Skin epidermis (tissue), 12 donors: ENCODE data around the gene CYP4F2.
"Not testable (repeated sequence)": the region's sequence is repeated elsewhere in the genome, so short reads cannot be mapped to it uniquely, and the experiment has no call there.

Experiments used
- H3K27ac ChIP-seq, 21 experiments: fragments of 200-600 bp; sonication (generic) in 11 of 21; one replicate each; pipeline ENCODE4 v1.5.0; 2020; ENCODE audit warnings: mild to moderate bottlenecking in 3 of 21, inconsistent platforms in 2 of 21, moderate library complexity in 2 of 21
- H3K4me3 ChIP-seq, 7 experiments: fragments of 200-600 bp; sonication (generic) in 2 of 7; one replicate each; pipeline ENCODE4 v1.5.0; 2020; ENCODE audit warnings: inconsistent platforms in 2 of 7, mild to moderate bottlenecking in 2 of 7, moderate library complexity in 1 of 7

CYP4F2 gene

GRCh38 chr19:15902254-15902653 is 4.4 kb upstream of the CYP4F2 start:
- no peak overlapping the region for H3K27ac ChIP-seq
- no peak overlapping the region for H3K4me3 ChIP-seq

DNA sequence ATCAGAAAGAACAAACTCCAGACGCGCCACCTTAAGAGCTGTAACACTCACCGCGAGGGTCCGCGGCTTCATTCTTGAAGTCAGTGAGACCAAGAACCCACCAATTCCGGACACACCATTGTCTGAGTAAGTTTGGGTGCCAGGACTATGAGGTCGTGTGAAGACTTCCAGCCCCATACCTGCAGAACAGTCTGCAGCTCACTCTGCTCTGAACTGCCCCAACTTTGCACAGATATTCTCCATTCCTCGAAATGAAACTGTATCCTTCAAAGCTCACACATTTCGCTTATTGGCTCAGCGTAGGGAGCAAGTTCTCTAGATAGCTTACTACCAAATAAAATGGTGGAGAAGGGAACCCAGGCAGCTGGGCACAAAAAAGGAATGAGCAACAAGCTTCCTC is 2.6 kb upstream of the CYP4F2 start:
- no peak overlapping the region for H3K4me3 ChIP-seq
- H3K27ac ChIP-seq, result no peak overlapping the region

DNA sequence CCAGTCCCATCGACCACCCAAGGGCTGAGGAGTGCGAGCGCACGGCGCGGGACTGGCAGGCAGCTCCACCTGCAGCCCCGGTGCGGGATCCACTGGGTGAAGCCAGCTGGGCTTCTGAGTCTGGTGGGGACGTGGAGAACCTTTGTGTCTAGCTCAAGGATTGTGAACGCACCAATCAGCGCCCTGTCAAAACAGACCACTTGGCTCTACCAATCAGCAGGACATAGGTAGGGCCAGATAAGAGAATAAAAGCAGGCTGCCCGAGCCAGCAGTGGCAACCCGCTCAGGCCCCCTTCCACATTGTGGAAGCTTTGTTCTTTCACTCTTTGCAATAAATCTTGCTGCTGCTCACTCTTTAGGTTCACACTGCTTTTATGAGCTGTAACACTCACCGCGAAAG is 2.2 kb upstream of the CYP4F2 start:
- H3K4me3 ChIP-seq, result peak overlapping the region in 1 of 7 experiments; percentile 15

GRCh38 chr19:15899561-15899960 is 1.7 kb upstream of the CYP4F2 start:
- not testable (repeated sequence) for H3K27ac ChIP-seq
- H3K4me3 ChIP-seq, result peak overlapping the region in 1 of 7 experiments; percentile 15

More for the DNA sequence above, 2.2 kb upstream of the CYP4F2 start:
- H3K27ac ChIP-seq, result not testable (repeated sequence)

DNA sequence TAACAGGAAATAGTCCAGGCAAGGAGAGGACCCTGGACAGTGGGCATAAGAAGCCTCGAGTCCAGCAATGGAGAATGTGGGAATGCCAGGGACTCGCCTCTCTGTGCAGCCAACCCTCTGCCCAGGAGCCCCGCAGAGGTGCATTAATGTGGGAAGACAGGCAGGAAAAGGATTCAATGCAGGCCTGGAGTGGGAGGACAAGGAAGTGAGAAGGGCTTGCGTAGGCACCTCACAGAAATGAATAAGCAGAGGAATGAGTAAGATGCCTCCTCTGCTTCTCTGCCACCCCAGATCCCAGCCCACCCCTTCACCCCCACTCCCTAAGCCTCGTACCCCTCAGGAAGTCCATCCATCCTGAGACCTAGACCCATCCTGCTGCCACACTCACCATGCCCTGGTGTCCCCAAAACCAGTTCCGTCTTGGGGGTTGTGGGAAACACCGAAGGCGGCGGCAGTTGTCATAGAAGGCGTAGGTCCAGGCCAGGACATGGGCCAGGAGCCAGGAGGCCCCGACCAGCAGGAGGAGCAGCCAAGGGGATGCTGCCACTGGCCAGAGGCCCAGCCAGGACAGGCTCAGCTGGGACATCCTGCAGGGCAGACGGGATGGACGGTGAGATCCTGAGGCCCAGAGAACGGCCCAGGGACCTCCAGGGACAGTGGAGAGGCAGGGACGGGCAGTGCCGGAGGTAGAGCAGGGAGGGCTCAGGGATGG is 692 bp downstream of the CYP4F2 start:
- no peak overlapping the region for H3K27ac ChIP-seq
- no peak overlapping the region for H3K4me3 ChIP-seq

- no peak overlapping the region for H3K4me3 ChIP-seq
- H3K27ac ChIP-seq, result no peak overlapping the region
These were observed 1.9 kb downstream of the CYP4F2 start for GRCh38 chr19:15895876-15896430.

DNA sequence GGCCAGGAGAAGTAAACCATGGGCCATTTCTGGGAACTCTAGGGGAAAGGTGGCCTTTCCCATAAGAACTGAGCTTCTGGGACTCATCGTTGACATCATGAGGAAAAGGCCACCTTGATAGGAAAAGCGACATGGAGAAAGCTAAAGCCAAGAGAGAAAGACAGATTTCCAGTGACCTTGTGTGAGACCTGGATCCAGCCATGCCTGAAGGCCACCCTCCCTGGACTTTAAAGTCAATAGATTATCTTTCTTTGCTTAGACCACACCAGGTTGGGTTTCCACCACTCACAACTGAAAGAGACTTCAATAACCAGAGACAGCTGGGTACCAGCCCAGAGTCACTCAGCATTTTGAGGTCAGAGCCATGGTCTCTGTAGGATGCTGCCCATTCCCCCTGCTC is 3.5 kb downstream of the CYP4F2 start:
- H3K27ac ChIP-seq, result no peak overlapping the region
- no peak overlapping the region for H3K4me3 ChIP-seq

DNA sequence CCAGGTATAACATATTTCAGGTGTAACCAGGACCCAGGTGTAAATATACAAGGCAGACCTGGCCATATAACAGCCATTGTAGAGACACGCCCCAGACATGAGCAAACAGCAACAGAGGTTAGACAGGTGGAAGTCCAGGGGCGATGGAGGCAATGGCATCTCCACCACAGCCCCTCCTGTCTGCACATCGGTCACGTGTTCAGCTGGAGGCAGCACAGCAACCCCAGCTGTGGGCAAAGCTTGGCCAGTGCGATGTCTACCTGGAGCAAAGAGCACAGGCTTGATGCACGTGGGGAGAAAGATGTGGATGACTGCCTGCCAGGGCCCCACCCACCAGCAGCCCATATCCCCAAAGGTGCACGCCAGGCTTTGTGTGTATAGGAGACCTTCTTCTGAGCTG is 4.4 kb downstream of the CYP4F2 start:
- Histone ChIP-seq H3K4me3 (no peak overlapping the region), H3K27ac (no peak overlapping the region)

GRCh38 chr19:15892012-15892411 is 5.9 kb downstream of the CYP4F2 start:
- Histone ChIP-seq H3K4me3 (no peak overlapping the region), H3K27ac (no peak overlapping the region)

DNA sequence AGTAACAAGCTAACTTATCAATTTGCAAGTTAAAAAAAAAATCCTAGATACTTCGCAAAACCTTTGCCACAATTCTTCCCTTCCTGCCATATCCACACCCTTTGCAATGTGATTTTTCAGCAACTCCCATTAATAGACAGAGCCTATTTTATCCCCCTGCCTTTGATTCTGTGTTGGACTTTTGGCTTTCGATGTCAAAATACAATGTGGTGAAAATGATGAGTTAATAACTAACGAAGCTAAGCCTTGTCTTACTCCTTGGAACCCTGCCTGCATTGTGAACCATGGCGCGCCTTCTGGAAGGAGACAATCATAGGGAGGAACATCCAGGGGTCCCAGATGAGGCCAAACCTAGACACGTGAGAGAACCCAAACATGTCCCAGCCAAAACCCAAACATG is 6.4 kb downstream of the CYP4F2 start:
- Histone ChIP-seq H3K4me3 (no peak overlapping the region), H3K27ac (no peak overlapping the region)

DNA sequence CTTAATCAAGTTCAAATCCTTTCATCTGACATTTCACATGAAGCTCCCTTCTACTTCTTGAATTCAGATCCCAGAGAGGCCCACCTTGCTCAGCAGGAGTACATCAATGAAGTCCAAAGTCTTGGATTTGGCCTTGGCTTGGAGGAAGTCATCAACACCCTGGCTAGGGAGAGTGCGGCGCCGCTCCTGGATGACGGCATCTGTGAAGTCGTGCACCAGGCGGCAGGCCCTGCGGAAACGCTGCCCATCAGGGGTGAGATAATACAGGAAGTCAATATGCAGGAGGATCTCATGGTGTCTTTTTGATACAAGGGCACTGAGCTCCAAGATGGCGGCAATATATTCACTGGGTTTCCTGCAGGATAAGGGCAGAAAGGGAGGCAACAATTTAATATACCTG is 8.5 kb downstream of the CYP4F2 start:
- not testable (repeated sequence) for H3K4me3 ChIP-seq, H3K27ac ChIP-seq

GRCh38 chr19:15885919-15886318 is 12.0 kb downstream of the CYP4F2 start:
- Histone ChIP-seq H3K27ac (no peak overlapping the region), H3K4me3 (no peak overlapping the region)

GRCh38 chr19:15885167-15885566 is 12.7 kb downstream of the CYP4F2 start:
- no peak overlapping the region for H3K4me3 ChIP-seq

DNA sequence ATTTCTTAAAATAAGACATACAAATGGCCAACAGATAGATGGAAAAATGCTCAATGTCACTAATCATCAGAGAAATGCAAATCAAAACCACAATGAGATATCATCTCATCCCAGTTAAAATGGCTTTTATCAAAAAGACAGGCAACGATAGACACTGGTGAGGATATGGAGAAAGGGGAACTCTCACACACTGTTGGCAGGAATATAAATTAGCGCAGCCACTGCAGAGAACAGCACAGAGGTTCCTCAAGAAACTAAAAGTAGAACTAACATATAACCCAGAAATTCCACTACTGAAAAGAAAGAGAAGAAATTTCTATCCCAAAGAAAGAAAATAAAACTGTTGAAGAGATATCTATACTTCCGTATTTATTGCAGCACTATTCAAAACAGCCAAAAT is 14.5 kb downstream of the CYP4F2 start:
- not testable (repeated sequence) for H3K4me3 ChIP-seq, H3K27ac ChIP-seq

More at GRCh38 chr19:15885167-15885566, 12.7 kb downstream of the CYP4F2 start:
- H3K27ac ChIP-seq, result no peak overlapping the region

GRCh38 chr19:15874821-15875474 is 22.9 kb downstream of the CYP4F2 start:
- no peak overlapping the region for H3K4me3 ChIP-seq
- no peak overlapping the region for H3K27ac ChIP-seq

GRCh38 chr19:15873771-15874170 is 24.1 kb downstream of the CYP4F2 start:
- not testable (repeated sequence) for H3K27ac ChIP-seq, H3K4me3 ChIP-seq

- no peak overlapping the region for H3K4me3 ChIP-seq
- no peak overlapping the region for H3K27ac ChIP-seq
These were observed 26.3 kb downstream of the CYP4F2 start for GRCh38 chr19:15871570-15871969.

DNA sequence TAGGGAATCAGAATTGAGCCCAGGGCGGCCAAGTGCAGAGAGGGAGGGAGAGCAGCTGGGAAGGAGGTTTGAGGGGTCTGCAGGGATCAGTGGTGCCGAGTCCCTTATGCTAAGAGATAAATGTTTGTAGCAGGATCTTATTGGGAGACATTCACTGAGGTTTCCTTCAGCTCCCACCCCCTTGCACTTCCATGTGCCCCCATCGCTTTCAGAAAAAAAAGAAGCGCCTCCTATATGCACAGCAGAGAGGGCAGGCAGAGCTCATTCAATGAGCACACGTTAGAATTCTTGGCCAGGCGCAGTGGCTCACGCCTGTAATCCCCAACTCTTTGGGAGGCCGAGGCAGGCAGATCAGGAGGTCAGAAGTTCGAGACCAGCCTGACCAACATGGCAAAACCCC is 28.0 kb downstream of the CYP4F2 start:
- Histone ChIP-seq H3K27ac (peak overlapping the region in 10 of 21 experiments; percentile 9 to 87 (median 24)), H3K4me3 (no peak overlapping the region)

- no peak overlapping the region for H3K4me3 ChIP-seq
- peak overlapping the region in 4 of 21 experiments; percentile 44 to 87 (median 50) for H3K27ac ChIP-seq
These were observed 28.7 kb downstream of the CYP4F2 start for GRCh38 chr19:15869109-15869555.

DNA sequence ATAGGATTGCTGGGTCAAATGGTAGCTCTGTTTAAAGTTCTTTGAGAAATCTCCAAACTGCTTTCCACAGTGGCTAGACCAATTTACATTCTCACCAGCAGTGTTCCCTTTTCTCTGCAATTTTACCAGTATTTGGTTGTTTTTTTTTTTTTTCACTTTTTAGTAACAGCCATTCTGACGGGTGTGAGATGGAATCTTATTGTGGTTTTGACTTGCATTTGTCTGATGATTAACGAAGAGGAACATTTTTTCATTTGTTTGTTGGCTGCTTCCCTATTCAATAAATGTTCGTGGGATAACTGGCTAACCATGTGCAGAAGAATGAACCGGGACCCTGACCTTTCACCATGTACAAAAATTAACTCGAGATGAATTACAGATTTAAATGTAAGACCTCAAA is 31.2 kb downstream of the CYP4F2 start:
- H3K4me3 ChIP-seq, result no peak overlapping the region

DNA sequence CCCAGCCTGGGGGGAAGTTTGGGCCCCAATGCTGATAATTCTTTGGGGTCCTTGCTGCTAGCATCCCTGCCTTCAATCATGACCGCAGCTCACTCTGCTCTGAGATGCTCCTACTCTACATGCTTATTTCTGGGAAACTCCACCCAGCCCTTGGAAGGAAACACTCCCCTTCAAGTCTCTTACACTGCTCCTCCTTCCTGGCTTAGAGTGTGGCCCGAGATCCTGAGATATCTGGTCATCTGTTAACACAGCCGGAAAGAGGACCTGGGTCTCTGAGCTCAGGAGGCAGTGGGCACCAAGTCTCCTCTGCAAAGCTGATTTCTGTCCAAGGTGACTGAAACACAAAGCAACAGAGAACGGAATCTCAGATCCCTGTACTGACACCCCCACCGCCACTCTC is 33.0 kb downstream of the CYP4F2 start:
- H3K27ac ChIP-seq, result no peak overlapping the region

More for the DNA sequence above, 31.2 kb downstream of the CYP4F2 start:
- no peak overlapping the region for H3K27ac ChIP-seq

More for the DNA sequence above, 33.0 kb downstream of the CYP4F2 start:
- H3K4me3 ChIP-seq, result no peak overlapping the region
